Sigmoid colon (tissue), 3 donors: ENCODE measurements around the gene SHLD2.
"Not testable (repeated sequence)": the region's sequence is repeated elsewhere in the genome, so short reads cannot be mapped to it uniquely, and the experiment has no call there.

Experiments
- CTCF ChIP-seq, 4 experiments: fragments of 450-650 bp in 3 of 4; fragments of 200-600 bp in 1 of 4; IDR thresholded peaks; one replicate each; pipeline ENCODE4 v1.5.1; 2016 to 2019; ENCODE audit warnings: antibody characterized with exemption in 4 of 4, mild to moderate bottlenecking in 3 of 4, moderate library complexity in 2 of 4
- POLR2A ChIP-seq, 2 donors: fragments of 450-650 bp; IDR thresholded peaks; one replicate each; pipeline ENCODE4 v1.6.1; 2016; ENCODE audit warnings: antibody characterized with exemption in 2 of 2, mild to moderate bottlenecking in 2 of 2, moderate library complexity in 2 of 2

- not testable (repeated sequence) for TF ChIP-seq CTCF, POLR2A (IDR thresholded peaks at IDR 0.05)
These were observed 42.5 kb downstream of the SHLD2 start for GRCh38 chr10:87137478-87137877.
